IMR-90 (cell line): ENCODE data around the gene COL24A1. TPM values are rescaled to one million over a fixed set of nuclear protein-coding genes. Genes with fewer than 3 reads are reported as not detected.

Experiments used
- ATAC-seq: fragments of 200-7000 bp; cut with Tn5 transposase; 2 replicates; pipeline ENCODE4 v1.9.1; 2020; ENCODE audit warnings: low read depth, mild to moderate bottlenecking, moderate library complexity
- BruUV-seq: library from RNA; stranded (reverse); fragments of 400-500 nt; replicated peaks from 2 replicates; lab custom pipeline; 2021; lab: Mats Ljungman, UMichigan
- CTCF ChIA-PET: fragments of 300-600 bp; formaldehyde crosslinking; extraction: SDS; loops from one replicate; lab custom pipeline; 2021; ENCODE audit warnings: antibody characterized with exemption; lab: Yijun Ruan, JAX
- POLR2A ChIA-PET: fragments of 300-600 bp; sonication (Branson Sonifier 250); formaldehyde crosslinking; loops from one replicate; lab custom pipeline; 2022; ENCODE audit warnings: antibody characterized with exemption; ENCODE audit not compliant: unreplicated experiment; lab: Charles Lee
- DNase-seq: peaks from one replicate; pipeline ENCODE4 v3.0.0; 2013
- H2AFZ ChIP-seq: replicated peaks from 2 replicates; pipeline ENCODE3; 2013; ENCODE audit warnings: low read length, mild to moderate bottlenecking; ENCODE audit not compliant: poor library complexity
- H2AK5ac ChIP-seq: 2 replicates; pipeline ENCODE4 v1.6.1; 2013; ENCODE audit warnings: low read depth, low read length, inconsistent platforms
- H2AK9ac ChIP-seq: replicated peaks from 2 replicates; pipeline ENCODE3; 2013; ENCODE audit warnings: mild to moderate bottlenecking, low read depth, low read length, moderate library complexity; ENCODE audit not compliant: poor library complexity
- H2BK120ac ChIP-seq: 2 replicates; pipeline ENCODE4 v1.6.1; 2013; ENCODE audit warnings: low read depth, low read length, inconsistent platforms
- H2BK15ac ChIP-seq: 3 replicates; pipeline ENCODE4 v1.6.1; 2013; ENCODE audit warnings: low read depth, low read length, inconsistent platforms
- H2BK20ac ChIP-seq: 2 replicates; pipeline ENCODE4 v1.6.1; 2013; ENCODE audit warnings: low read depth, mild to moderate bottlenecking, inconsistent platforms, low read length, moderate library complexity
- H2BK5ac ChIP-seq: 2 replicates; pipeline ENCODE4 v1.6.1; 2013; ENCODE audit warnings: mild to moderate bottlenecking, low read depth, low read length, inconsistent platforms; ENCODE audit not compliant: poor library complexity, severe bottlenecking
- H3K14ac ChIP-seq: replicated peaks from 2 replicates; pipeline ENCODE4 v1.6.1; 2013; ENCODE audit warnings: low read depth, low read length, inconsistent platforms
- H3K18ac ChIP-seq: 2 replicates; pipeline ENCODE4 v1.6.1; 2013; ENCODE audit warnings: low read depth, low read length, control low read depth
- H3K23ac ChIP-seq: 2 replicates; pipeline ENCODE4 v1.6.1; 2013; ENCODE audit warnings: low read depth, low read length, inconsistent platforms
- H3K27ac ChIP-seq: 2 replicates; pipeline ENCODE4 v1.5.1; 2013; ENCODE audit warnings: mild to moderate bottlenecking, control low read depth, low read length; ENCODE audit not compliant: insufficient read depth
- H3K27me3 ChIP-seq: 2 replicates; pipeline ENCODE4 v1.6.1; 2013; ENCODE audit warnings: low read length; ENCODE audit not compliant: control insufficient read depth, insufficient read depth
- H3K36me3 ChIP-seq: 2 replicates; pipeline ENCODE4 v1.6.1; 2013; ENCODE audit warnings: low read length, mixed read lengths; ENCODE audit not compliant: control insufficient read depth, insufficient read depth
- H3K4ac ChIP-seq: 2 replicates; pipeline ENCODE4 v1.6.1; 2013; ENCODE audit warnings: low read depth, low read length, inconsistent platforms
- H3K4me1 ChIP-seq: 2 replicates; pipeline ENCODE4 v1.6.1; 2013; ENCODE audit warnings: low read length, mixed read lengths; ENCODE audit not compliant: control insufficient read depth, insufficient read depth
- H3K4me2 ChIP-seq: 2 replicates; pipeline ENCODE4 v1.6.1; 2013; ENCODE audit warnings: low read depth, mild to moderate bottlenecking, control low read depth, low read length, moderate library complexity
- H3K4me3 ChIP-seq: 2 replicates; pipeline ENCODE4 v1.5.1; 2013; ENCODE audit warnings: low read depth, mild to moderate bottlenecking, control low read depth, low read length, moderate library complexity; ENCODE audit not compliant: insufficient read depth
- H3K56ac ChIP-seq: 2 replicates; pipeline ENCODE4 v1.6.1; 2013; ENCODE audit warnings: low read length, inconsistent platforms; ENCODE audit not compliant: insufficient read depth; ENCODE audit errors: extremely low read depth
- H3K79me1 ChIP-seq, 2 experiments: 2 replicates each; pipeline ENCODE4 v1.6.1; 2013; ENCODE audit warnings: low read length in 2 of 2, inconsistent platforms in 1 of 2, low read depth in 1 of 2
- H3K9ac ChIP-seq: 2 replicates; pipeline ENCODE4 v1.6.1; 2013; ENCODE audit warnings: low read depth, low read length, control low read depth
- H3K9me1 ChIP-seq: 2 replicates; pipeline ENCODE4 v1.6.1; 2013; ENCODE audit warnings: low read length, inconsistent platforms; ENCODE audit not compliant: insufficient read depth
- H3K9me3 ChIP-seq: 2 replicates; pipeline ENCODE4 v1.6.1; 2013; ENCODE audit warnings: low read length; ENCODE audit not compliant: control insufficient read depth, insufficient read depth
- H4K20me1 ChIP-seq: 2 replicates; pipeline ENCODE4 v1.6.1; 2013; ENCODE audit warnings: low read length, inconsistent platforms; ENCODE audit not compliant: insufficient read depth
- H4K5ac ChIP-seq: 2 replicates; pipeline ENCODE4 v1.6.1; 2013; ENCODE audit warnings: mild to moderate bottlenecking, low read depth, low read length, control low read depth
- H4K8ac ChIP-seq, 2 experiments: 2 replicates each; pipeline ENCODE4 v1.6.1; 2013; ENCODE audit warnings: low read depth in 2 of 2, low read length in 2 of 2, control low read depth in 1 of 2, inconsistent platforms in 1 of 2
- H4K91ac ChIP-seq: 2 replicates; pipeline ENCODE4 v1.6.1; 2013; ENCODE audit warnings: low read depth, low read length, inconsistent platforms; ENCODE audit not compliant: insufficient read depth
- BHLHE40 ChIP-seq: fragments of 150-350 bp; IDR thresholded peaks from 2 replicates; pipeline ENCODE4 v1.6.1; 2016; ENCODE audit warnings: mild to moderate bottlenecking, low read depth, low read length
- CEBPB ChIP-seq: IDR thresholded peaks from 2 replicates; pipeline ENCODE4 v1.6.1; 2012; ENCODE audit warnings: low read depth, low read length, improper control_type of control experiment
- CHD1 ChIP-seq: IDR thresholded peaks from 2 replicates; pipeline ENCODE4 v1.6.1; 2012; ENCODE audit warnings: low read depth, low read length, improper control_type of control experiment
- FOS ChIP-seq: fragments of 150-350 bp; IDR thresholded peaks from 2 replicates; pipeline ENCODE4 v1.6.1; 2016; ENCODE audit warnings: low read depth, low read length
- MAZ ChIP-seq: IDR thresholded peaks from 2 replicates; pipeline ENCODE4 v1.6.1; 2012; ENCODE audit warnings: low read depth, mild to moderate bottlenecking, low read length, improper control_type of control experiment, moderate library complexity, borderline replicate concordance
- MXI1 ChIP-seq: IDR thresholded peaks from 2 replicates; pipeline ENCODE4 v1.6.1; 2012; ENCODE audit warnings: low read depth, mild to moderate bottlenecking, low read length, moderate library complexity, borderline replicate concordance
- RCOR1 ChIP-seq: IDR thresholded peaks from 2 replicates; pipeline ENCODE4 v1.6.1; 2012; ENCODE audit warnings: mild to moderate bottlenecking, low read length, improper control_type of control experiment; ENCODE audit not compliant: insufficient replicate concordance
- WGBS, 2 experiments: methylation state at CpG; one replicate each; pipeline versions ENCODE4 v1.1.5 to v1.1.7; 2013; ENCODE audit warnings: missing lambda C conversion rate in 2 of 2; ENCODE audit not compliant: insufficient read length in 1 of 2; ENCODE audit errors: extremely low coverage in 2 of 2; 5-methylcytosine and 5-hydroxymethylcytosine counted together
- dilution Hi-C: fragments of 300-500 bp; cut with HindIII; formaldehyde crosslinking; loops from one replicate; pipeline ENCODE4 v1.14.3; 2018; ENCODE audit warnings: low sequenced_read_pairs; ENCODE audit not compliant: unreplicated experiment
- in situ Hi-C: fragments of 300-500 bp; cut with MboI; formaldehyde crosslinking; loops from 3 replicates; pipeline ENCODE4 v1.14.3; 2019; ENCODE audit warnings: low sequenced_read_pairs, inconsistent platforms, mixed read lengths
- intact Hi-C: fragments of 100-400 bp; cut with micrococcal nuclease; formaldehyde crosslinking; loops from 2 replicates; pipeline ENCODE4 v1.10.0; 2022
- polyA plus RNA-seq, 3 experiments: library from polyadenylated mRNA; depleted of rRNA; stranded (reverse); fragments of >200 nt; gene quantifications; 2 replicates each; pipeline ENCODE4 v1.2.3, GENCODE V29; 2012; ENCODE audit warnings: low replicate concordance in 1 of 3
- total RNA-seq: library from RNA; depleted of rRNA; stranded (reverse); fragments of >200 nt; gene quantifications from 2 replicates; pipeline ENCODE4 v1.2.3, GENCODE V29; 2012
- TF ChIP-seq, protein P1 (sequence below): conservative IDR thresholded peaks from 2 replicates; pipeline ENCODE4 v1.5.1; 2012; ENCODE audit warnings: mild to moderate bottlenecking, low read depth, low read length, improper control_type of control experiment
- TF ChIP-seq, protein P2 (sequence below): fragments of 150-350 bp; IDR thresholded peaks from 2 replicates; pipeline ENCODE4 v1.6.1; 2016; ENCODE audit warnings: low read depth, mild to moderate bottlenecking, low read length, moderate library complexity, borderline replicate concordance

The COL24A1 gene
- total and polyA plus RNA-seq, 2 of the 4 experiments (the other 2 are of a cell fraction) = 1.4 to 2.2 TPM

DNA sequence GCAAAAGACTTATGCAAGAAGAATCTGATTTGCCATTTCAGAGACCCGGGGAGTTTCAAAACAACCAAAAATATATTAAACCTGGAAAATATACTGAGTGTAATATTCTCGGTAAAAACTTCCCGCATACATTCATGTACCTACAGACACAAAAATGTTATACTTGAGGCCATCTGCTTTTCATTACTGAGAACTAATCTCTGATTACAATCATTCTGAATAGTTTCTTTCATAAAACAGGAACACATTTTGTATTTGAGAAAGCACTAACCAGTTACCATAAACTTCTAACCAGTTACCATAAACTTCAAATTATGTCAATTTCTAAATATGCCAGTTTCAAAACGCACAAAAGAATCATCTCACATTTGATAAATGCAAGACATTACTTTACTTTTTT lies 456.1 kb downstream of the COL24A1 start:
- no peak for DNase-seq
- in situ Hi-C loops = loop anchor here (25.0 kb wide), 2 partner anchors 187 to 1012 kb away; partner anchors contain the start of gene SH3GLB1
- CTCF ChIA-PET = interaction anchor here (0.7 kb wide), 1 partner anchor 8 kb away, joined by 3 read pairs; the partner anchor contains the start of gene ZNHIT6

More for the DNA sequence above, 456.1 kb downstream of the COL24A1 start:
- TF ChIP-seq RCOR1 (no peak), MXI1 (no peak), CHD1 (no peak), FOS (no peak), CEBPB (no peak), BHLHE40 (no peak), MAZ (no peak)
- TF ChIP-seq, protein P1, sequence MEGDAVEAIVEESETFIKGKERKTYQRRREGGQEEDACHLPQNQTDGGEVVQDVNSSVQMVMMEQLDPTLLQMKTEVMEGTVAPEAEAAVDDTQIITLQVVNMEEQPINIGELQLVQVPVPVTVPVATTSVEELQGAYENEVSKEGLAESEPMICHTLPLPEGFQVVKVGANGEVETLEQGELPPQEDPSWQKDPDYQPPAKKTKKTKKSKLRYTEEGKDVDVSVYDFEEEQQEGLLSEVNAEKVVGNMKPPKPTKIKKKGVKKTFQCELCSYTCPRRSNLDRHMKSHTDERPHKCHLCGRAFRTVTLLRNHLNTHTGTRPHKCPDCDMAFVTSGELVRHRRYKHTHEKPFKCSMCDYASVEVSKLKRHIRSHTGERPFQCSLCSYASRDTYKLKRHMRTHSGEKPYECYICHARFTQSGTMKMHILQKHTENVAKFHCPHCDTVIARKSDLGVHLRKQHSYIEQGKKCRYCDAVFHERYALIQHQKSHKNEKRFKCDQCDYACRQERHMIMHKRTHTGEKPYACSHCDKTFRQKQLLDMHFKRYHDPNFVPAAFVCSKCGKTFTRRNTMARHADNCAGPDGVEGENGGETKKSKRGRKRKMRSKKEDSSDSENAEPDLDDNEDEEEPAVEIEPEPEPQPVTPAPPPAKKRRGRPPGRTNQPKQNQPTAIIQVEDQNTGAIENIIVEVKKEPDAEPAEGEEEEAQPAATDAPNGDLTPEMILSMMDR = no peak
- TF ChIP-seq, protein P2, sequence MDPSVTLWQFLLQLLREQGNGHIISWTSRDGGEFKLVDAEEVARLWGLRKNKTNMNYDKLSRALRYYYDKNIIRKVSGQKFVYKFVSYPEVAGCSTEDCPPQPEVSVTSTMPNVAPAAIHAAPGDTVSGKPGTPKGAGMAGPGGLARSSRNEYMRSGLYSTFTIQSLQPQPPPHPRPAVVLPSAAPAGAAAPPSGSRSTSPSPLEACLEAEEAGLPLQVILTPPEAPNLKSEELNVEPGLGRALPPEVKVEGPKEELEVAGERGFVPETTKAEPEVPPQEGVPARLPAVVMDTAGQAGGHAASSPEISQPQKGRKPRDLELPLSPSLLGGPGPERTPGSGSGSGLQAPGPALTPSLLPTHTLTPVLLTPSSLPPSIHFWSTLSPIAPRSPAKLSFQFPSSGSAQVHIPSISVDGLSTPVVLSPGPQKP = no peak
- dilution Hi-C loops (no loop called here), intact Hi-C loops (loop anchor here (10.0 kb wide), 1 partner anchor 654 kb away; no protein-coding TSS in a partner anchor)
- no peak overlapping the region for H3K27ac ChIP-seq
- ATAC-seq = no peak
- H4K5ac ChIP-seq = no peak overlapping the region
- H2BK5ac ChIP-seq = no peak overlapping the region
- H2BK15ac ChIP-seq = no peak overlapping the region
- no peak overlapping the region for H2AK5ac ChIP-seq
- H3K18ac ChIP-seq = no peak overlapping the region
- no peak overlapping the region for H2AK9ac ChIP-seq
- no TSS peak for BruUV-seq
- no peak overlapping the region for H2BK20ac ChIP-seq
- no peak overlapping the region for H3K4me3 ChIP-seq
- no peaks in the 10 kb centered on the region for H3K9me1 ChIP-seq
- no peaks in the 10 kb centered on the region for H3K9me3 ChIP-seq
- peaks cover 13 to 24% of the 10 kb centered on the region in 2 experiments for H3K79me1 ChIP-seq
- 88% methylated on average over 3 of the region's 4 CpGs; no CpG with 5 or more reads in 1 of the 2 experiments for WGBS, 2 experiments
- H4K8ac ChIP-seq = no peak overlapping the region
- H3K56ac ChIP-seq = no peak overlapping the region
- H4K20me1 ChIP-seq = no peaks in the 10 kb centered on the region
- H3K4ac ChIP-seq = no peak overlapping the region
- POLR2A ChIA-PET = no interaction called here
- H3K14ac ChIP-seq = no peak overlapping the region
- no peak overlapping the region for H2AFZ ChIP-seq
- no peak overlapping the region for H4K91ac ChIP-seq
- H3K23ac ChIP-seq = no peak overlapping the region
- no peak overlapping the region for H2BK120ac ChIP-seq
- no peaks in the 10 kb centered on the region for H3K27me3 ChIP-seq
- H3K9ac ChIP-seq = no peak overlapping the region
- H3K4me2 ChIP-seq = no peak overlapping the region
- H3K36me3 ChIP-seq = peaks cover 12% of the 10 kb centered on the region
- peaks cover 4% of the 10 kb centered on the region; the same call in 1 of the 2 replicates for H3K4me1 ChIP-seq
